Right ventricle myocardium superior (tissue), 1 donor: ENCODE measurements around the gene CTXN1. TPM values are rescaled to one million over a fixed set of nuclear protein-coding genes. Genes with fewer than 3 reads are reported as not detected.
"Not testable (repeated sequence)": the region's sequence is repeated elsewhere in the genome, so short reads cannot be mapped to it uniquely, and the experiment has no call there.

Experiments used
- ATAC-seq: fragments of 200-7000 bp; cut with Tn5 transposase; one replicate; pipeline ENCODE4 v1.9.1; 2020; ENCODE audit warnings: mild to moderate bottlenecking; ENCODE audit not compliant: poor library complexity
- DNase-seq: peaks from one replicate; pipeline ENCODE4 v3.0.0-alpha.2; 2020
- intact Hi-C: fragments of 100-400 bp; cut with DNase I; formaldehyde crosslinking; loops from one replicate; pipeline ENCODE4 v1.11.2; 2022
- total RNA-seq: library from RNA; stranded (reverse); fragmentation: NEBNext Ultra II Directional; extraction: Animal tissue kit (Norgen Biotek cat#: 25700); gene quantifications from one replicate; pipeline ENCODE4 v1.2.1, GENCODE V29; 2021
- donor health status: DM: no; HTN: yes; CAD: no; lungs with severe emphysema.

Gene CTXN1
- total RNA-seq, 1 donor from 2014 or later, result 0.16 TPM

DNA sequence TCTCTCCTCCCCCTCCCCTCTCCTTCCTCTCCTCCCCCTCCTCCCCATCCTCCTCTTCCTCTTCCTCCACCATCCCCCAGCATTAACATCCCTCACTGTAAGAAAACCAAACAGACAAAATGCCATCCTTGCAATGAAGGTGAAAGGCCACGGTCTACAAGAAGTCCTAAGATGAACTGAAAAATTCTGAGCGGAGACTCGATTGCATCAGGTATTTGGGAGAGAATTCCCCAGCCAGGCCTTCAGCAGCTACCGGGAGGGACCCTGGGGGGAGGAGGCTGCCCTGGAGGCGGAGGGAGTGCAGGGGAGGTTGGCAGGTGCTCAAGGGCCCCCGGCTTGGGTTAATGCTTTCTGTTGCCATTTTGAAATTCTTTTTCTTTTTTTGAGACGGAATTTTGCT lies 27.6 kb upstream of the CTXN1 start:
- intact Hi-C loops, result no loop called here

GRCh38 chr19:7953060-7953459 lies 27.1 kb upstream of the CTXN1 start:
- ATAC-seq, result no peak
- DNase-seq, result no peak
- intact Hi-C loops, result no loop called here

More for the DNA sequence above, 27.6 kb upstream of the CTXN1 start:
- DNase-seq (no peak), ATAC-seq (no peak)

DNA sequence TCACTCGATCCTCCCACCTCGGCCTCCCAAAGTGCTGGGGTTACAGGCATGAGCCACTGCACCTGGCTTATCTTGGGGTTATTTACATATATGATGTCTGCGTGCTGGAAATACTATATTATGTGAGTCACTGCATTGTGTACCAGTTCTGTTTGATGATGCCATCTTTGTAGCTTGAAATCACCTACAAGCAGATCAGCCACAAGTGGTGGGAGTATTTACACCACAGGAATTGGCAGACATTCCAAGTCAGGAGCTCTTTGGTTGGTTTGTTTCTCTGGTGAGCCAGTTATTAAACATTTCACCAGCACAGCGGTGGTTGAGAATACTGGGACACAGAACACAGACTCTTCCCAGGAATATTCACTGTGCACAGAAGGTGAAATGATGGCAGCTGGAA lies 22.0 kb upstream of the CTXN1 start:
- intact Hi-C loops, result loop anchor here (10.0 kb wide), 1 partner anchor 207 kb away; no protein-coding TSS in a partner anchor
- no peak for ATAC-seq
- DNase-seq, result no peak

GRCh38 chr19:7944177-7944761 lies 18.3 kb upstream of the CTXN1 start:
- intact Hi-C loops, result loop anchor here (5.0 to 10.0 kb wide), 3 partner anchors 58 to 308 kb away; no protein-coding TSS in a partner anchor
- ATAC-seq, result peak; percentile 78
- DNase-seq, result peak; percentile 91

- intact Hi-C loops, result loop anchor here (5.0 to 10.0 kb wide), 3 partner anchors 59 to 309 kb away; no protein-coding TSS in a partner anchor
- DNase-seq (peak; percentile 99), ATAC-seq (peak; percentile 98)
Measured at GRCh38 chr19:7943444-7944176, 17.7 kb upstream of the CTXN1 start, which contains the start of gene TIMM44. Gene TIMM44 (minus strand): TSS chr19:7943666. CDS start chr19:7943651, 15 bp downstream.

DNA sequence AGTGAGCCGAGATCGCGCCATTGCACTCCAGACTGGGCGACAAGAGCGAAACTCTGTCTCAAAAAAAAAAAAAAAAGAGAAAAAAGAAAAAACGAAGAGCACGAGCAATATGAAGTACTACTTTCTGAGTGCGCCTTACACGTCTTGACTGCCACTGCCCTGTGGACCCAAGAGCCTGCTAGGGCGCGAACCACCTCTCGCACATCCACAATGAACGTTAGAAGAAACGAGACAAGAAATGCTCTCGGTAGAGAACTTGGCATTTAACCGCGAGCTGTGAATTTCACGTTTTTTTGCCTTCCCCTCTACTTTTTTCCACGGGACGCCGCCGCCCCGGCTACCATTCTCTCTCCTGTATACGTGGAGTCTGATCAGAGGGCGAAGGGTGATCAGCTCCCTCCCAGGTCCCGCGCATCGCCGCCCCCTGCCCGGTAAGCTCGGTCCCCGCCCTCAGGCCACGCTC lies 17.1 kb upstream of the CTXN1 start:
- ATAC-seq (no peak), DNase-seq (no peak)
- intact Hi-C loops, result loop anchor here (5.0 to 10.0 kb wide), 3 partner anchors 59 to 309 kb away; no protein-coding TSS in a partner anchor

DNA sequence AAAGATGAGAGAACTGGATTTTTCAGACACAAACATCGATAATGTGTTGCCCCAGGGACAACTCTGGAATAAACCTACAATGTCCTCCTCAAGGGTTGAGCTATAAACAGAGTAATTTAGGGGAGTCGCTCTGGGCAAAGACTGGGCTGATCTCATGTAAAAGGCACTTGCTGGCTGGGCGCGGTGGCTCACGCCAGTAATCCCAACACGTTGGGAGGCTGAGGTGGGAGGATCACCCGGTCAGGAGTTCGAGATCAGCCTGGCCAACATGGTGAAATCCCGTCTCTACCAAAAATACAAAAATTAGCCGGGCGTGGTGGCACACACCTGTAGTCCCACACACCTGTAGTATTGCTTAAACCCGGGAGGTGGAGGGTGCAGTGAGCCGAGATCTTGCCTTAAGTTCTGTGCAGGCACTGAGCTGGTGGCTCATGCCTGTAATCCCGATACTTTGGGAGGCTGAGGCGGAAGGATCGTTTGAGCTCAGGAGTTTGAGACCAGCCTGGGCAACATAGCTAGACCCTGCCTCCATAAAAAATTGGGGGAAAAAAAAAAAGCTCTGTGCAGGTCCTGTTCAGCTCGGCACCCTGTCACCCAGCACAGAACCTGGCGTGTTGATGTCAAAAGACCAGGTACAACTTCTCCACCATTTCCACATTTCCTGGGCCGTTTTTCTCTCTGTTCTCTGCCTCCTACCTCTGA lies 16.1 kb upstream of the CTXN1 start:
- DNase-seq (no peak), ATAC-seq (no peak)
- intact Hi-C loops, result loop anchor here (5.0 to 10.0 kb wide), 3 partner anchors 60 to 310 kb away; no protein-coding TSS in a partner anchor

DNA sequence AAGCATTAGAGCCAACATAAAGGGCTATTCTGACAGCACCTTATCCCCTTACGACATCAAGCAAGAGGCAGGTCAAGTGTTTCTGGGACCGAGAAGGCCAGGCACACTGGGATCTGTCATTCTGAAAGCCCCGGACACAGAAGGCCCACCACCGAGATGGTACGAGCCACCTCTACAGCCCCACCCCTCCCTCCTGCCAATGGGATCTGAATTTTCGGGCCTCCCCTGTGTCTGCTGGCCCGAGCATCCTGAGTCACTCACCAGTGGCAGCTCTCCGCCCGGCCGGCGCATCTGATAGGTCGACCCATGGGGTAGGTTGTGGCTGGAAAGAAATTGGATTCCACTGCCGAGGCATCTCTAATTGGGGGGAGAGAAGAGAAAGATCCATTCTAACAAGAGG lies 14.9 kb upstream of the CTXN1 start:
- intact Hi-C loops, result loop anchor here (5.0 to 10.0 kb wide), 3 partner anchors 61 to 311 kb away; no protein-coding TSS in a partner anchor
- ATAC-seq, result no peak
- DNase-seq, result no peak

DNA sequence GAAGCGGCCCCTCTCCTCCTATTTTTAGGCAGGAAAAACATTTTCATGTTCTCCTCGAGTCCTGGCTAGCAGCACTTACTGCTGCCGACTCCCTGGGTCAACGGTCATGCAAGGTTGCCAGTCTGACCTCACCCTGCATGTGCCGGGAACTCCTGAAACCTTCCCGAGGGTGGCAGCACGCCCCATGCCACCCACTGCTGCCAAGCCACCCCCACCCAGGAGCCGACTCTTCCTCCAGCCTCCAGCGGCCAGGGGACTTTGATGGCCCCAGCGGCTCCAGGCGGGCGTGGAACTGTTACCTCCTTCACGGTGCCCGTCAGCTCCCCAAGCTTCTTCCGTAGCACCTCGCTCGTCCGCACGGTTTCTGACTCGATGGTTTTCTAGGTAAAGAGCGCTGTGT lies 8.8 kb upstream of the CTXN1 start:
- ATAC-seq, result no peak
- intact Hi-C loops, result no loop called here
- DNase-seq, result no peak

DNA sequence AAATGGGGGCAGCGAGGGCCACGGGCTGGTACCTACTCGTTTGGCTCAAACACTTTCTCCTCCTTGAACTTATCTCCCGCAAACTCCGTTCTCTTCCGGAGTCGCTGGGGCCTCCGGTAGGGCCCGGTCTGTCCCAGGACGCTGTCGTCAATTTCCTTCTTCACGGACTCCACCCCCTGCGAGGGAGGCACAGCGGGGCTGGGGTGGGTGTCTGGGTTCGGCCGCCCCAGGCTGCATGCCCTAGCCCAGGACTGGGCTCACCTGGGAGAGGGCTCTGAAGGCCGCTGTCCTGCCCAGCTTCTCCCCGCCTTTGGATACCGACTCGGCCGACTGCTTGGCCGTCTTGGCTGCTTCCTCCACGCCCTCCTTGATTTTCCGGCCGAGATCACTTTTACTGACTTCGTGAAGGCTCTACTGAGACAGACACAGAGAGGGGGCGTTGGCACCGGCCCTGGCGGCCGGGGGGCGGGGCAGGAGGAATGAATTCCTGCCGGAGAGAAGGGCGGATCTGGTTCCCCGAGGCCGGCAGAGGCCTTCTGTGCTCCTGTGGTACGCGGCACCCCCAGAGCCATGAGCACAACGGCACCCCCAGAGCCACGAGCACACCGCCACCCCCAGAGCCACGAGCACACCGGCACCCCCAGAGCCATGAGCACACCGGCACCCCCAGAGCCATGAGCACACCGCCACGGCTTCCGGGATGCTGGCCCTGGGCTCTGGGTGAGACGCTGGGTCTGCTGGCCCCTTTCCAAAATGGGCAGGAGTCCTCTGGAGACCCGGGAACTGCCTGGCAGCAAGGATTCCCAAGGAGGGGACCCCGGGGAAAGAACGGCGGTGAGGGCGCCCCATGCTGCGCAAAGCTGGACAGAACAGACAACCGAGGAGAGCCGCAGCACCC lies 8.1 kb upstream of the CTXN1 start:
- intact Hi-C loops, result no loop called here
- no peak for ATAC-seq

DNA sequence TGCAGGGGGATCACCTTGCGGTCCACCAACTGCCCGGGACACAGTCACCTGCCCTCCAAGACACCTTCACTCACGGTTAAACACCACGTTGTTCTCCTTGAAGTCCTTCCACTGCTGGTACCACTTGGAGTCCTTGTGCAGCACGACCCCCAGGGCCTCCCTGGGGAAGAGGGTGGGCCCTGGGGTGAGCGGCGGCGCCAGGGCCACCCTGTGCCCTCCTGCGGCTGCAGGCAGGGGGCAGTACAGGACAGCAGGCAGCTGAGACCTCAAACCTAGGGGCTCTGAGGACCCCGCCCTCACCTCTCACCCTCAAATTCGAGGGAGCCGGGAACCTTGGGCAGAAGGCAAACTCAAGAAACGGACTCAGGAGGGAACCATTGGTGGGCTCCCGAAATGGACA lies 7.5 kb upstream of the CTXN1 start:
- no peak for ATAC-seq
- DNase-seq, result no peak

More for the DNA sequence above, 8.1 kb upstream of the CTXN1 start:
- DNase-seq, result no peak

DNA sequence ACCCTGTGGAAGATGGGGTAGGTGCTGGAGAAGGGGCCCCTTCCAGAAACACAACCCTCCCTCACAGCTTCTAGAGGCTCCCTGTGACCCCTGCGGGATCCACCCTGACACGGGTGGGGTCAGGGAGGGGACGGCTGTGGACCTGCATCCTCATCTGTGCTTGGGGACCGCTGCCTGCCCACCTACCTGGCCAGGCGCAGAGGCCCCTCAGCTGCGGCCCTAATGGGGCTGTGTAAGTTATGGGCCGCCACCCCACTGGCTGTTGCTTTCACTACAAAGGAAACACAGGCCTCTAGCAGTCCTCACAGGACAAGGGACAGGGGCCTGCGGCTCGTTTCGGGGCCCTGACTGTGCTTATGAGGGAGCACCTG lies 7.0 kb upstream of the CTXN1 start:
- no peak for DNase-seq
- ATAC-seq, result no peak
- intact Hi-C loops, result no loop called here

More for the DNA sequence above, 7.5 kb upstream of the CTXN1 start:
- intact Hi-C loops, result no loop called here

GRCh38 chr19:7932276-7932929 lies 6.5 kb upstream of the CTXN1 start:
- ATAC-seq, result no peak
- intact Hi-C loops, result no loop called here
- no peak for DNase-seq

DNA sequence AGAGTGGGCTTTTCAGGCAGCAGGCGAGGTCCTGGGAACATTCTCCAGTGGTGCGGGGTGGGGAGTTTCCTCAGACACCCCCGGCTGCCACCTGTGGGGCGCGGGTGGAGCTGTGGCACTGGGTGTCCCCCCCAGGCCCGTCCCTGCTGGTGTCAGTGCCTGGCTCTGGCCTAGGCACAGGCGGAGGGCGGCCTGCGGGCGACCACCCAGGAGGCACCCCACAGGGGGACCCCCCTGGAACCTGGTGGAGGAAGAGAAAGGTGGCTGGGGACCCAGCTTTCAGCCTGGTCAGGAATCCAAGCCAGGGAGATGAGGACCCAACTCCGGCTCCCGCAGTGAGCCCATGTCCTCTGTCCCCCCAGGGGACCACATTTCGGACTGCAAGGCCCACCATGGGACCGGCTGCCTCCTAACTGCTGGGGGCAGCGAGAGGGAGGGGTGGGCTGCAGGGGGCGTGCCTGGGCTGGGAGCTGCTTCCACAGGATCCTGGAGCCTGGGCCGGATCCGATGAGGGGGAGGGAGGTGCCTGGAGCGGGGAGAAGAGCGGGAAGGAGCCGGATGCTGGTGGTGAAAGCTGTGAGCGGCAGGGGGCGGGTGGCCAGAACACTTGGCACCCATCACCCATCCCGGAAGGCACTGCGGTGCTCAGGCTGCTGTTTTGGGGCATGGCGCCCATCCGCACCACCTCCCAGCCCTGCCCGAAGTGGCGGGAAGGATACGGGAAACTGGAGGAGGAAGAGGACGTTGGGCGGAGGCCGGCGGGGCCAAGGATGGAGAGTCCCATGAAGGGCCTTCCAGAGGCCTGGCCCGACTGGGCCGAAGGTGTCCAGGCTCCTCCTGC lies 5.5 kb upstream of the CTXN1 start:
- no peak for DNase-seq
- no peak for ATAC-seq
- intact Hi-C loops, result no loop called here

GRCh38 chr19:7930765-7931164 lies 4.8 kb upstream of the CTXN1 start:
- no peak for DNase-seq
- ATAC-seq, result no peak
- intact Hi-C loops, result no loop called here

DNA sequence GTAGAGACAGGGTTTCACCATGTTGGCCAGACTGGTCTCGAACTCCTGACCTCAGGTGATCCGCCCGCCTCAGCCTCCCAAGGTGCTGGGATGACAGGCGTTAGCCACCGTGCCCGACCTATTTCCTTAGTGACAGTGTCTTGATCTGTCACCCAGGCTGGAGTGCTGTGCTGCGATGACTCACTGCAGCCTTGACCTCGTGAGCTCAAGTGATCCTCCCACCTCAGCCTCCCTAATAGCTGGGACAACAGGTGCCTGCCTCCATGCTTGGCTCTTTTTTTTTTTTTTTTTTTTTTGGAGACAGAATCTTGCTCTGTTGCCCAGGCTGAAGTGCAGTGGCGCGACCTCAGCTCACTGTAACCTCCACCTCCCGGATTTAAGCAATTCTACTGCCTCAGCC lies 4.1 kb upstream of the CTXN1 start:
- ATAC-seq, DNase-seq, intact Hi-C loops: not testable (repeated sequence)
